Heart right ventricle (tissue), 16 donors: ENCODE results near the gene CLRN2. TPM values are rescaled to one million over a fixed set of nuclear protein-coding genes. Genes with fewer than 3 reads are reported as not detected.

ENCODE experiments used
- ATAC-seq, 8 donors: fragments of 200-7000 bp; cut with Tn5 transposase; one replicate each; pipeline ENCODE4 v1.9.1; 2020; ENCODE audit warnings: mild to moderate bottlenecking in 8 of 8, moderate library complexity in 8 of 8, moderate number of reproducible peaks in 1 of 8
- DNase-seq, 2 donors: peaks; one replicate each; pipeline ENCODE4 v3.0.0-alpha.2; 2020
- H3K27ac ChIP-seq, 10 donors: fragments of 200-600 bp; sonication (generic) in 2 of 10; one replicate each; pipeline versions ENCODE4 v1.5.0 to v1.8.0; 2020 to 2022; ENCODE audit warnings: mild to moderate bottlenecking in 3 of 10
- H3K27me3 ChIP-seq, 7 donors: fragments of 200-600 bp; one replicate each; pipeline ENCODE4 v1.8.0; 2021 to 2022; ENCODE audit warnings: mild to moderate bottlenecking in 2 of 7
- H3K36me3 ChIP-seq, 9 donors: fragments of 200-600 bp; sonication (generic) in 1 of 9; one replicate each; pipeline versions ENCODE4 v1.5.0 to v1.8.0; 2020 to 2022; ENCODE audit warnings: mild to moderate bottlenecking in 2 of 9
- H3K4me1 ChIP-seq, 9 donors: fragments of 200-600 bp; sonication (generic) in 1 of 9; one replicate each; pipeline versions ENCODE4 v1.5.0 to v1.8.0; 2020 to 2022; ENCODE audit warnings: mild to moderate bottlenecking in 4 of 9
- H3K4me3 ChIP-seq, 10 donors: fragments of 200-600 bp; sonication (generic) in 2 of 10; one replicate each; pipeline versions ENCODE4 v1.5.0 to v1.8.0; 2020 to 2022; ENCODE audit warnings: mild to moderate bottlenecking in 7 of 10, moderate library complexity in 2 of 10
- H3K9me3 ChIP-seq, 11 donors: fragments of 200-600 bp in 10 of 11; sonication (generic) in 2 of 11; one replicate each; pipeline versions ENCODE4 v1.5.0 to v1.8.0; 2013 to 2022; ENCODE audit warnings: mild to moderate bottlenecking in 2 of 11, control low read depth in 1 of 11, moderate library complexity in 1 of 11
- CTCF ChIP-seq, 9 donors: fragments of 200-600 bp; sonication (generic) in 2 of 9; IDR thresholded peaks; one replicate each; pipeline versions ENCODE4 v1.5.0 to v1.8.0; 2021 to 2022; ENCODE audit warnings: antibody characterized with exemption in 9 of 9, mild to moderate bottlenecking in 5 of 9, moderate library complexity in 1 of 9
- WGBS, 2 donors: extraction: QIAGEN DNeasy Blood & Tissue Kit; methylation state at CpG; one replicate each; pipeline ENCODE4 v1.1.7; 2013; ENCODE audit warnings: inconsistent platforms in 1 of 2; 5-methylcytosine and 5-hydroxymethylcytosine counted together
- intact Hi-C, 10 donors: fragments of 100-400 bp; cut with DNase I; formaldehyde crosslinking; loops; one replicate each; pipeline versions ENCODE4 v1.11.1 to v1.14.2; 2022
- polyA plus RNA-seq, 2 donors: library from polyadenylated mRNA; stranded (reverse); fragments of 200-250 nt; gene quantifications; one replicate each; pipeline ENCODE4 v1.2.3, GENCODE V29; 2013
- total RNA-seq, 10 donors: library from RNA; stranded (reverse); fragmentation: NEBNext Ultra II Directional in 3 of 10; extraction: Animal tissue kit (Norgen Biotek cat#: 25700) in 3 of 10; gene quantifications; one replicate each; pipeline versions ENCODE4 v1.2.1 to v1.2.4, GENCODE V29; 2021 to 2023
- donor health status: Arrhythmogenic right ventricular cardiomyopathy.
- donor health status: ischemic (EF 13 %, LVEDD 7.1; RV severe dilation, severe dysfunction).
- donor health status: healthy with polysubstance abuse.
- donor health status: DM: no; HTN: yes; CAD: no.
- donor health status: DM: no; HTN: no; CAD: no.
- donor health status: ischemic (EF 25% LVEDD 6.9; RV normal size, moderate dysfunction).
- donor health status: ischemic (EF 25% LVEDD 5.7; RV mildly dilated, moderate dysfunction).
- donor health status: healthy.
- donor health status: DM: yes; HTN: yes; CAD: no.
- donor health status: Ischemic cardiomyopathy.
- donor health status: ischemic (EF 35%, LVEDD 5.7; RV mildly dilated, moderate dysfunction).
- donor health status: nonischemic (EF 11% LVEDD 7.7; RV severe dilation, severe dysfunction).
- donor health status: DM: yes; HTN: yes; CAD: no.
- donor health status: PGD.
- donor health status: ischemic (EF 29% LVEDD 5.4; RV normal size, mild dysfunction).
- donor health status: nonischemic (EF 23%, LVEDD 6.1; RV moderate dilation, normal function).

CLRN2 gene
- total and polyA plus RNA-seq, 12 donors = not detected

- no peak for ATAC-seq
- DNase-seq = no peak
- Histone ChIP-seq H3K9me3 (no peaks in the 10 kb centered on the region), H3K27me3 (no peaks in the 10 kb centered on the region), H3K36me3 (peaks cover 0 to 100% (median 37%) of the 10 kb centered on the region in 9 donors), H3K4me1 (no peaks in the 10 kb centered on the region), H3K27ac (no peak overlapping the region), H3K4me3 (no peak overlapping the region)
- WGBS, 2 donors = 88 to 89% methylated on average over 7 of the region's 7 CpGs
- TF ChIP-seq CTCF (IDR thresholded peaks at IDR 0.05) = no peak
- intact Hi-C loops = no loop called here
Observed at GRCh38 chr4:17504081-17504480, 10.9 kb upstream of the CLRN2 start.

- no peak for DNase-seq
Observed at GRCh38 chr4:17510582-17510981, 4.4 kb upstream of the CLRN2 start.

GRCh38 chr4:17511051-17511450, 3.9 kb upstream of the CLRN2 start:
- intact Hi-C loops = loop anchor here in 2 of 10 donors (5.0 kb wide), 2 partner anchors 36 to 66 kb away; partner anchors contain the start of gene LAP3 (in 1 of the 2)
- ATAC-seq (peak in 6 of 8 donors; percentile 6 to 56 (median 28)), DNase-seq (peak; percentile 12 to 37)

More at GRCh38 chr4:17510582-17510981, 4.4 kb upstream of the CLRN2 start:
- Histone ChIP-seq H3K27me3 (peaks cover 0 to 4% (median 0%) of the 10 kb centered on the region in 7 donors), H3K27ac (peak overlapping the region in 1 of 10 donors; percentile 85), H3K4me3 (peak overlapping the region in 6 of 10 donors; percentile 76 to 93 (median 85)), H3K4me1 (peaks cover 0 to 27% (median 19%) of the 10 kb centered on the region in 9 donors), H3K9me3 (no peaks in the 10 kb centered on the region), H3K36me3 (peaks cover 0 to 41% (median 5%) of the 10 kb centered on the region in 9 donors)
- intact Hi-C loops = loop anchor here in 2 of 10 donors (5.0 kb wide), 2 partner anchors 37 to 67 kb away; partner anchors contain the start of gene LAP3 (in 1 of the 2)
- TF ChIP-seq CTCF (IDR thresholded peaks at IDR 0.05) = no peak
- WGBS, 2 donors = 84 to 85% methylated on average over 3 of the region's 3 CpGs
- ATAC-seq = no peak

GRCh38 chr4:17511509-17511949, 3.4 kb upstream of the CLRN2 start:
- peaks cover 0 to 12% (median 0%) of the 10 kb centered on the region in 7 donors for H3K27me3 ChIP-seq
- intact Hi-C loops = loop anchor here in 2 of 10 donors (5.0 kb wide), 2 partner anchors 36 to 66 kb away; partner anchors contain the start of gene LAP3 (in 1 of the 2)
- peak; percentile 44 to 66 for DNase-seq
- peaks cover 0 to 27% (median 19%) of the 10 kb centered on the region in 9 donors for H3K4me1 ChIP-seq
- H3K27ac ChIP-seq = peak overlapping the region in 9 of 10 donors; percentile 64 to 85 (median 77)
- no peaks in the 10 kb centered on the region for H3K9me3 ChIP-seq
- ATAC-seq = peak; percentile 62 to 86 (median 68)
- H3K36me3 ChIP-seq = peaks cover 0 to 32% (median 5%) of the 10 kb centered on the region in 9 donors
- peak overlapping the region; percentile 62 to 93 (median 80) for H3K4me3 ChIP-seq
- no peak for TF ChIP-seq CTCF (IDR thresholded peaks at IDR 0.05)
- 1% methylated on average over 31 to 32 of the region's 32 CpGs for WGBS, 2 donors

More at GRCh38 chr4:17511051-17511450, 3.9 kb upstream of the CLRN2 start:
- TF ChIP-seq CTCF (IDR thresholded peaks at IDR 0.05) = no peak
- Histone ChIP-seq H3K4me3 (peak overlapping the region; percentile 62 to 93 (median 80)), H3K27me3 (peaks cover 0 to 9% (median 0%) of the 10 kb centered on the region in 7 donors), H3K36me3 (peaks cover 0 to 36% (median 5%) of the 10 kb centered on the region in 9 donors), H3K27ac (peak overlapping the region in 9 of 10 donors; percentile 64 to 85 (median 77)), H3K9me3 (no peaks in the 10 kb centered on the region), H3K4me1 (peaks cover 0 to 27% (median 19%) of the 10 kb centered on the region in 9 donors)
- WGBS, 2 donors = 7 to 9% methylated on average over 9 of the region's 9 CpGs
